Right atrium auricular region (tissue), 2 donors: ENCODE results near the gene KRTAP10-10. TPM values are rescaled to one million over a fixed set of nuclear protein-coding genes. Genes with fewer than 3 reads are reported as not detected.
"Not testable (repeated sequence)": the region's sequence is repeated elsewhere in the genome, so short reads cannot be mapped to it uniquely, and the experiment has no call there.

Experiments used
- DNase-seq: peaks from one replicate; pipeline ENCODE4 v3.0.0-alpha.2; 2019; ENCODE audit warnings: low spot score
- H3K27ac ChIP-seq, 2 donors: fragments of 200-600 bp; sonication (generic); 1 replicate in 1 of 2; 2 replicates in 1 of 2; pipeline ENCODE4 v1.5.1; 2016 to 2019
- H3K27me3 ChIP-seq, 2 donors: fragments of 200-600 bp; sonication (generic); one replicate each; pipeline versions ENCODE4 v1.5.1 to v1.6.0; 2017 to 2019
- H3K36me3 ChIP-seq: fragments of 200-600 bp; sonication (generic); one replicate; pipeline ENCODE4 v1.5.1; 2016
- H3K4me1 ChIP-seq, 2 donors: fragments of 200-600 bp; sonication (generic); one replicate each; pipeline versions ENCODE4 v1.5.1 to v1.6.0; 2017 to 2019
- H3K4me3 ChIP-seq, 2 donors: fragments of 200-600 bp; sonication (generic); 1 replicate in 1 of 2; 2 replicates in 1 of 2; pipeline ENCODE4 v1.5.1; 2017 to 2019; ENCODE audit warnings: mild to moderate bottlenecking in 1 of 2, moderate library complexity in 1 of 2
- H3K9me3 ChIP-seq, 2 donors: fragments of 200-600 bp; sonication (generic); one replicate each; pipeline ENCODE4 v1.5.1; 2019
- total RNA-seq, 2 donors: library from RNA; depleted of rRNA; stranded (reverse); fragments of >200 nt; gene quantifications; one replicate each; pipeline ENCODE4 v1.1.0, GENCODE V29; 2016
- TF ChIP-seq, protein P1 (sequence below), 2 donors: fragments of 200-600 bp; sonication (generic); IDR thresholded peaks; one replicate each; pipeline ENCODE4 v1.5.1; 2019; ENCODE audit warnings: antibody characterized with exemption in 2 of 2

Gene KRTAP10-10
- total RNA-seq, result not detected

DNA sequence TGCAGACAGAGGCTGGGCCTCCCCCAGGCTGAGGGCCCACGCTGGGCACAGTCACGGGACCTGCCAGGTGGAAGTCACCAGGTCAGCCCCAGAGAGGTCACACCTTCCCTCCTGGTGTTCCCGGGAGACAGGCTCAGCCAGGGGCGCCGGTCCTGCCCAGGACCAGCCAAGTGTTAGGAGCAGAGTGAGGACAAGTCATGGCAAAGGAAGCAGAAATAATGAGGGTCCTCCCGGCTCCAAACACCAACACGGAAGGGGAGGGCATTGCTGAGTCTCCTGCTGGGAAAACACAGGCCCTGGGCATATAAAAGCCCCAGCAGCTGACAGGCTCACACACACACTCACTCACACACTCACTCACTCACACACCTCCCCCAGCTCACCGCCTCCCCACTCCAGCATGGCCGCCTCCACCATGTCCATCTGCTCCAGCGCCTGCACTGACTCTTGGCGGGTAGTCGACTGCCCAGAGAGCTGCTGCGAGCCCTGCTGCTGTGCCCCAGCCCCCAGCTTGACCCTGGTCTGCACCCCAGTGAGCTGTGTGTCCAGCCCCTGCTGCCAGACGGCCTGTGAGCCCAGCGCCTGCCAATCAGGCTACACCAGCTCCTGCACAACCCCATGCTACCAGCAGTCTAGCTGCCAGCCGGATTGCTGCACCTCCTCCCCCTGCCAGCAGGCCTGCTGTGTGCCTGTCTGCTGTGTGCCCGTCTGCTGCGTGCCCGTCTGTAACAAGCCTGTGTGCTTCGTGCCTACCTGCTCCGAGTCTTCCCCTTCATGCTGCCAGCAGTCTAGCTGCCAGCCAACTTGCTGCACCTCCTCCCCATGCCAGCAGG lies at the start of gene KRTAP10-10:
KRTAP10-10 (plus strand) TSS at position 339 of the 833 bp plus-strand sequence; CDS start at position 401, 62 bp downstream.
- no peaks in the 10 kb centered on the region for H3K27me3 ChIP-seq
- no peaks in the 10 kb centered on the region for H3K4me1 ChIP-seq
- H3K36me3 ChIP-seq, result no peaks in the 10 kb centered on the region
- DNase-seq, result no peak
- H3K27ac ChIP-seq, result no peak within 1 kb of the TSS
- no peak within 1 kb of the TSS for H3K4me3 ChIP-seq
- H3K9me3 ChIP-seq, result peaks cover 2 to 9% of the 10 kb centered on the region in 2 donors
- TF ChIP-seq, protein P1, sequence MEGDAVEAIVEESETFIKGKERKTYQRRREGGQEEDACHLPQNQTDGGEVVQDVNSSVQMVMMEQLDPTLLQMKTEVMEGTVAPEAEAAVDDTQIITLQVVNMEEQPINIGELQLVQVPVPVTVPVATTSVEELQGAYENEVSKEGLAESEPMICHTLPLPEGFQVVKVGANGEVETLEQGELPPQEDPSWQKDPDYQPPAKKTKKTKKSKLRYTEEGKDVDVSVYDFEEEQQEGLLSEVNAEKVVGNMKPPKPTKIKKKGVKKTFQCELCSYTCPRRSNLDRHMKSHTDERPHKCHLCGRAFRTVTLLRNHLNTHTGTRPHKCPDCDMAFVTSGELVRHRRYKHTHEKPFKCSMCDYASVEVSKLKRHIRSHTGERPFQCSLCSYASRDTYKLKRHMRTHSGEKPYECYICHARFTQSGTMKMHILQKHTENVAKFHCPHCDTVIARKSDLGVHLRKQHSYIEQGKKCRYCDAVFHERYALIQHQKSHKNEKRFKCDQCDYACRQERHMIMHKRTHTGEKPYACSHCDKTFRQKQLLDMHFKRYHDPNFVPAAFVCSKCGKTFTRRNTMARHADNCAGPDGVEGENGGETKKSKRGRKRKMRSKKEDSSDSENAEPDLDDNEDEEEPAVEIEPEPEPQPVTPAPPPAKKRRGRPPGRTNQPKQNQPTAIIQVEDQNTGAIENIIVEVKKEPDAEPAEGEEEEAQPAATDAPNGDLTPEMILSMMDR (IDR thresholded peaks at IDR 0.05), result no peak

- Histone ChIP-seq H3K27me3 (no peaks in the 10 kb centered on the region), H3K36me3 (no peaks in the 10 kb centered on the region), H3K9me3 (no peaks in the 10 kb centered on the region), H3K4me3 (no peak overlapping the region), H3K4me1 (no peaks in the 10 kb centered on the region), H3K27ac (no peak overlapping the region)
- DNase-seq, result no peak
- TF ChIP-seq, protein P1 (IDR thresholded peaks at IDR 0.05), result no peak
These were observed 48.1 kb upstream of the KRTAP10-10 start for GRCh38 chr21:44589094-44589493.

DNA sequence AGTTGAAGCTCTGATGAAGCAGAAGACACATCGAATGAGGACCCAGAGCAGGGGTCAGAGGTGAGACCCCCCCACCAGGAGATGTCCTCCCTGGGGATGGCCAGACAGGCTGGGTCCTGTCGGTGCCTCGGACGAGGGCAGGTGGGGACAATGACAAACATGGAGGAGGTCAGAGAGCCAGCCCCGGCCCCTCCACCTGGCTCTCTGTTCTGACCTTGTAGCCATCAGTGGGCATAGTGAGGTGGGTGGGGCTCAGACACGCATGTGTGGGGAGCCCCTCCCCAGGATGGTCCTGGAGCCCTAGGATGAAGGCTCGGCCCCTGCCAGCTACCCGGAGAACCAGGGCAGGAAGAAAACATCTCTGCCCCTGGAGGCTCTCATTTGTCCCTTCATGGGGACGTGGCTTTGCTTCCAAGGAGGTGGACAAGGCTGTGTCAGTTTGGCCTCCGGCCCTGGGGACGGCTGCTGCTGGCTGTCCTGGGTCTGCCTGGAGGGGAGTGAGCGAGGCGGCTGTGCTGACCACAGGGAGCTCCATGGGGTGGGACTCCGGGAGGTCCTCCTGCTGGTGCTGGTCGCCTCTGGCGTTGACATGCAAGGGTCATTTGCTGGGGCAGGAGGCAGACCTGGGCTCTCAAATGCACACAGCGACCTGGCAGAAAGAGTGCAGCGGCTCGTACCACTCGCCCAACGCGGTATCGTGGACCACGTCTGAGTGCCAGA lies 47.4 kb upstream of the KRTAP10-10 start:
- Histone ChIP-seq H3K27ac (no peak overlapping the region), H3K36me3 (no peaks in the 10 kb centered on the region), H3K27me3 (no peaks in the 10 kb centered on the region), H3K4me3 (no peak overlapping the region), H3K9me3 (no peaks in the 10 kb centered on the region), H3K4me1 (no peaks in the 10 kb centered on the region)
- DNase-seq, result no peak
- TF ChIP-seq, protein P1 (IDR thresholded peaks at IDR 0.05), result no peak

DNA sequence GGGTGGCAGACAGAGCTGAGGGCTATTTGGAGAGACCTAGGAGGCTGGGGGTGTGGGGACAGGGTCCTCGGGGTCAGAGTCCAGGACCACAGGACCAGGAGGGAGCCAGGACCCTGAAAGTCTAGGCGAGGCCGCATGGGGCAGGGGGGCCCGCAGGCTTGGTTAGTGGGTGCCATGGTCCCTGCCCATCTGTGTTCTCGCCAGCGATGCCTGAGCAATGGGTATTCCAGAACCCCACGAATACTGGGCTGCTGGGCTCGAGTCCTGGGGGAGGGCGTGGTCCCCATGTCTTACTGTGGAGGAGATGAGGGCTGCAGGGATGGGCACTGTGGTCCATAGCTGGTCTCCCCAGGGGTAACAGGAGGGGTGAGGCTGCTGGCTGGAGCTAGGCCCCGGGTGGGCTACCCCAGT lies 46.8 kb upstream of the KRTAP10-10 start:
- H3K27me3 ChIP-seq, result no peaks in the 10 kb centered on the region

DNA sequence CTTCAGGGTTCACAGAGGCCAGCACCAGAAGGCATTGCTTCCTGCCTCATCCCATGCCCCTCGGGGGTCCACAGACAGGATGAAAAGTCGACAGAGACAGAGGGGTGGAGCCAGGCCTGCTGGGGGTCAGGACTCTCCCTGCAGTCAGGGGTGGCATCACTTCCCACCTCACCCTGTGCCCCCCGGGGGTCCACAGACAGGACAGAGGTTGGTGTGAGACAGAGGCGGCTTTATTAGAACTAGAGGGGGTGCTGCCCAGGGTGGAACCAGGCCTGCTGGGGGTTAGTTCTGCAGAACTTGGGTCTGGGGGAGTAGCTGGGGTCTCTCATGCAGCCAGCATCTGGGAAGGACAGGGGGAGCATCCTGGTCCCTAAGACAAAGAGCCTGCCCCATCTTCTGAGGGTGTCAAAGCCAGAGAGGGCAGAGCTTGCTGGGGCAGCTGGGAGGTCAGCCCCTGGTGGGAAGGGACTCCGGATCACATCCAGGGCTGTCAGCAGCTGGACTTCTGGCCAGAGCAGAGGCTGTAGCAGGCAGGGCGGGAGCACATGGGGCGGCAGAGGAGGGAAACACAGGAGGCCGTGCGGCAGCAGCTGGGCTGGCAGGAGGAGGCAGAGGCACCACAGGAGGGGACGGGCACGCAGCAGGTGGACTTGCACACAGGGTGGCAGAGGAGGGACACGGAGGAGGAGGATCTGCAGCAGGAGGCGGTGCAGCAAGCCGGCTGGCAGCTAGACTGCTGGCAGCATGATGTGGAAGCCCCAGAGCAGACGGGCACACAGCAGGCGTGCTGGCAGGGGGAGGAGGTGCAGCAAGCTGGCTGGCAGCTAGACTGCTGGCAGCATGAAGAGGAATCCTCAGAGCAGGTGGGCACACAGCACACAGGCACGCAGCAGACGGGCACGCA lies 46.0 kb upstream of the KRTAP10-10 start:
- not testable (repeated sequence) for H3K9me3 ChIP-seq, DNase-seq, H3K36me3 ChIP-seq, H3K27ac ChIP-seq, H3K4me3 ChIP-seq, H3K4me1 ChIP-seq, H3K27me3 ChIP-seq

More for the DNA sequence above, 46.8 kb upstream of the KRTAP10-10 start:
- H3K9me3 ChIP-seq, result no peaks in the 10 kb centered on the region
- TF ChIP-seq, protein P1 (IDR thresholded peaks at IDR 0.05), result no peak
- no peaks in the 10 kb centered on the region for H3K4me1 ChIP-seq
- H3K4me3 ChIP-seq, result no peak overlapping the region
- DNase-seq, result no peak
- H3K27ac ChIP-seq, result no peak overlapping the region
- H3K36me3 ChIP-seq, result no peaks in the 10 kb centered on the region

- not testable (repeated sequence) for H3K4me3 ChIP-seq, DNase-seq, H3K27ac ChIP-seq, H3K9me3 ChIP-seq, H3K36me3 ChIP-seq, H3K4me1 ChIP-seq, H3K27me3 ChIP-seq
These were observed 45.4 kb upstream of the KRTAP10-10 start for GRCh38 chr21:44591801-44592130.
